ENCODE measurements around the gene PRR7.

PRR7 gene

GRCh38 chr5:177472460-177473442 lies 26.1 kb downstream of the PRR7 start:
- Histone ChIP-seq H3K4me3 (ENCODE audit: low read length) (peak overlapping the region; percentile 87), H4K5ac (ENCODE audit: low read length) (no peak overlapping the region), H2BK120ac (ENCODE audit: low read depth, low read length) (peak overlapping the region; percentile 23), H3K56ac (ENCODE audit: low read length) (peak overlapping the region; percentile 97), H4K8ac (ENCODE audit: low read depth, low read length) (peak overlapping the region; percentile 17), H3K23ac (ENCODE audit: low read length) (peak overlapping the region; percentile 59), H3K4ac (ENCODE audit: low read depth, low read length) (peak overlapping the region; percentile 98), H2BK5ac (ENCODE audit: low read length) (peak overlapping the region; percentile 66), H3K36me3 (ENCODE audit: control insufficient read depth, insufficient read depth, low read length) (no peaks in the 10 kb centered on the region), H3K27ac (ENCODE audit: low read depth, low read length) (peak overlapping the region; percentile 89), H3K18ac (ENCODE audit: low read length) (peak overlapping the region; percentile 94), H2AK5ac (ENCODE audit: low read length) (no peak overlapping the region), H3K27me3 (ENCODE audit: insufficient read depth, low read length, poor library complexity) (no peaks in the 10 kb centered on the region), H3K4me2 (ENCODE audit: low read length) (peak overlapping the region; percentile 72), H3K4me1 (ENCODE audit: control insufficient read depth, low read depth, low read length) (peaks cover 26% of the 10 kb centered on the region), H3K79me2 (ENCODE audit: control insufficient read depth, insufficient read depth, low read length) (peaks cover 45% of the 10 kb centered on the region), H2BK15ac (replicated peaks; ENCODE audit: low read depth) (no peak overlapping the region), H3K9ac (ENCODE audit: low read length) (peak overlapping the region; percentile 94), H3K79me1 (ENCODE audit: low read length) (peaks cover 24% of the 10 kb centered on the region)
- WGBS (ENCODE audit: extremely low coverage, insufficient coverage, low lambda C conversion rate): no CpG with 5 or more reads among the region's 93 CpGs
- DNase-seq: peak; percentile 56

DNA sequence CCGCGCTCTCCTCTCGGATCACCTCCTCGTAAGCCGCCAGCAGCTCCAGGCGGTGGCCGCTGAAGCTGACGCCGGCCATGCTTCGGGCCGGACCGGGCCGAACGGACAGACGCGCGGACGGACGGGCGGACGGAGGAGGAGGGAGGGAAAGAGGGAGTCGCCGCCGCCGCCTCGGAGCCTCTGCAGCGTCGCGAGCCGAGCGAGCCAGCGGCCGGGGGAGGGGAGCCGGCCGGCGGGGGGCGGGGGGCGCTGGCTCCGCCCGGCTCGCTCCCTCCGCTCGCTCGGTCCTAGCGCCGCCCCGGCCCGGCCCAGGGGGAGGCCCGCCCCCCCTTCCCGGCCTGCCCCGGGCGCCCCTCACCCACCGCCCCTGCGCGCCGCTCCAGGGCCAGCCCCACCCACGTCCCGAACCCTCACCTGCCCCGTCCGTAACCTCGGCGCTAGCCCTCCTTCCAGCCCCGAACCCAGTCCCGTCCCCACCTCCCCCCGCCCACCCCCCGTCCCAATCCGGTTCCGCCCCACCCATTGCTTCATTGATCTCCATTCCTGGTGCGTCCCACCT lies 26.9 kb downstream of the PRR7 start, which contains the start of gene DBN1:
DBN1 (minus strand) TSS at position 192 of the 559 bp plus-strand sequence; CDS start at position 79, 113 bp downstream.
- peaks cover 25% of the 10 kb centered on the region for H3K4me1 ChIP-seq (ENCODE audit: control insufficient read depth, low read depth, low read length)
- H3K9ac ChIP-seq (ENCODE audit: low read length): peak within 1 kb of the TSS; percentile 94
- H4K8ac ChIP-seq (ENCODE audit: low read depth, low read length): peak within 1 kb of the TSS; percentile 17

DNA sequence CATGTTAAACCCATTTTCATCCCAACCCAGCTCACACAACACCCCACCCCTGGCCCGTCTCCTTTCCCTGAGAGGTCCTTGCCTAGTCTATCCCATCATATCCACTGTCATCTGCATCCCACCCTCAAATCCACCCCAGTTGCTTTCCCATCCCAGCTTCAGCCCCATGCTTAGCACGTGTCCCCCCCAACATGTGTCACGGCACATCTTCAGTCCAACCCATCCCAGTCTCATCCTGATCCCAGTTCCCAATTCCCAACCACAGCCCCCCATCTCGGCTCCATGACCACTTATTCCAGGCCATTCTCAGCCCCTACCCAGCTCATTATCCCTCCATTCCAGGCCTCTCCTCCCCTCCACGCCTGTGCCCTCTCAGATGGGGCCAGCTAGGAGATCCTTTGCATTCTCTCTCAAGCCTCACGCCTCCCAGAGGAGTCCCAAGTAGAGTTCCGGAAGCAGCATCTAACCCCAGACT lies 27.4 kb downstream of the PRR7 start:
- H3K18ac ChIP-seq (ENCODE audit: low read length): no peak overlapping the region
- no peaks in the 10 kb centered on the region for H3K27me3 ChIP-seq (ENCODE audit: insufficient read depth, low read length, poor library complexity)
- H3K27ac ChIP-seq (ENCODE audit: low read depth, low read length): no peak overlapping the region
- peak overlapping the region; percentile 16 for H3K4me2 ChIP-seq (ENCODE audit: low read length)
- peaks cover 24% of the 10 kb centered on the region for H3K4me1 ChIP-seq (ENCODE audit: control insufficient read depth, low read depth, low read length)
- H4K5ac ChIP-seq (ENCODE audit: low read length): no peak overlapping the region
- H3K9ac ChIP-seq (ENCODE audit: low read length): peak overlapping the region; percentile 51
- WGBS (ENCODE audit: extremely low coverage, insufficient coverage, low lambda C conversion rate): no CpG with 5 or more reads among the region's 7 CpGs
- peaks cover 39% of the 10 kb centered on the region for H3K79me2 ChIP-seq (ENCODE audit: control insufficient read depth, insufficient read depth, low read length)
- H3K36me3 ChIP-seq (ENCODE audit: control insufficient read depth, insufficient read depth, low read length): no peaks in the 10 kb centered on the region
- DNase-seq: peak; percentile 58
- peak overlapping the region; percentile 1 for H2AK5ac ChIP-seq (ENCODE audit: low read length)
- H2BK5ac ChIP-seq (ENCODE audit: low read length): no peak overlapping the region
- peak overlapping the region; percentile 72 for H3K56ac ChIP-seq (ENCODE audit: low read length)
- no peak overlapping the region for H3K4ac ChIP-seq (ENCODE audit: low read depth, low read length)
- peaks cover 20% of the 10 kb centered on the region for H3K79me1 ChIP-seq (ENCODE audit: low read length)
- H2BK120ac ChIP-seq (ENCODE audit: low read depth, low read length): no peak overlapping the region
- H3K4me3 ChIP-seq (ENCODE audit: low read length): no peak overlapping the region
- H3K23ac ChIP-seq (ENCODE audit: low read length): peak overlapping the region; percentile 20
- H4K8ac ChIP-seq (ENCODE audit: low read depth, low read length): no peak overlapping the region
- H2BK15ac ChIP-seq (replicated peaks; ENCODE audit: low read depth): no peak overlapping the region

More for the DNA sequence above, 26.9 kb downstream of the PRR7 start, which contains the start of gene DBN1:
- Histone ChIP-seq H2AK5ac (ENCODE audit: low read length) (peak within 1 kb of the TSS; percentile 1), H3K23ac (ENCODE audit: low read length) (peak within 1 kb of the TSS; percentile 97), H2BK15ac (replicated peaks; ENCODE audit: low read depth) (no peak within 1 kb of the TSS), H3K79me1 (ENCODE audit: low read length) (peaks cover 23% of the 10 kb centered on the region), H3K36me3 (ENCODE audit: control insufficient read depth, insufficient read depth, low read length) (no peaks in the 10 kb centered on the region), H3K18ac (ENCODE audit: low read length) (peak within 1 kb of the TSS; percentile 94), H3K27ac (ENCODE audit: low read depth, low read length) (peak within 1 kb of the TSS; percentile 89), H3K79me2 (ENCODE audit: control insufficient read depth, insufficient read depth, low read length) (peaks cover 40% of the 10 kb centered on the region), H3K56ac (ENCODE audit: low read length) (peak within 1 kb of the TSS; percentile 97), H4K5ac (ENCODE audit: low read length) (no peak within 1 kb of the TSS), H3K27me3 (ENCODE audit: insufficient read depth, low read length, poor library complexity) (no peaks in the 10 kb centered on the region), H2BK120ac (ENCODE audit: low read depth, low read length) (peak within 1 kb of the TSS; percentile 23), H3K4me3 (ENCODE audit: low read length) (peak within 1 kb of the TSS; percentile 87), H2BK5ac (ENCODE audit: low read length) (peak within 1 kb of the TSS; percentile 66), H3K4ac (ENCODE audit: low read depth, low read length) (peak within 1 kb of the TSS; percentile 98), H3K4me2 (ENCODE audit: low read length) (peak within 1 kb of the TSS; percentile 72)
- DNase-seq: peak; percentile 76
- no CpG with 5 or more reads among the region's 69 CpGs for WGBS (ENCODE audit: extremely low coverage, insufficient coverage, low lambda C conversion rate)

GRCh38 chr5:177474846-177475562 lies 28.4 kb downstream of the PRR7 start:
- H2BK5ac ChIP-seq (ENCODE audit: low read length): no peak overlapping the region
- peak overlapping the region; percentile 89 for H2AK5ac ChIP-seq (ENCODE audit: low read length)
- H3K4me3 ChIP-seq (ENCODE audit: low read length): no peak overlapping the region
- peaks cover 29% of the 10 kb centered on the region for H3K79me2 ChIP-seq (ENCODE audit: control insufficient read depth, insufficient read depth, low read length)
- no peak overlapping the region for H3K23ac ChIP-seq (ENCODE audit: low read length)
- no peaks in the 10 kb centered on the region for H3K27me3 ChIP-seq (ENCODE audit: insufficient read depth, low read length, poor library complexity)
- H3K4me2 ChIP-seq (ENCODE audit: low read length): no peak overlapping the region
- no peak overlapping the region for H2BK15ac ChIP-seq (replicated peaks; ENCODE audit: low read depth)
- no peak overlapping the region for H3K27ac ChIP-seq (ENCODE audit: low read depth, low read length)
- H3K56ac ChIP-seq (ENCODE audit: low read length): peak overlapping the region; percentile 37
- no peak overlapping the region for H3K4ac ChIP-seq (ENCODE audit: low read depth, low read length)
- H3K18ac ChIP-seq (ENCODE audit: low read length): no peak overlapping the region
- H4K5ac ChIP-seq (ENCODE audit: low read length): no peak overlapping the region
- WGBS (ENCODE audit: extremely low coverage, insufficient coverage, low lambda C conversion rate): no CpG with 5 or more reads among the region's 4 CpGs
- no peak overlapping the region for H2BK120ac ChIP-seq (ENCODE audit: low read depth, low read length)
- H3K79me1 ChIP-seq (ENCODE audit: low read length): peaks cover 13% of the 10 kb centered on the region
- peaks cover 20% of the 10 kb centered on the region for H3K4me1 ChIP-seq (ENCODE audit: control insufficient read depth, low read depth, low read length)
- no peak overlapping the region for H4K8ac ChIP-seq (ENCODE audit: low read depth, low read length)
- DNase-seq: no peak
- no peaks in the 10 kb centered on the region for H3K36me3 ChIP-seq (ENCODE audit: control insufficient read depth, insufficient read depth, low read length)
- no peak overlapping the region for H3K9ac ChIP-seq (ENCODE audit: low read length)

GRCh38 chr5:177475563-177476427 lies 29.2 kb downstream of the PRR7 start:
- Histone ChIP-seq H2AK5ac (ENCODE audit: low read length) (no peak overlapping the region), H3K56ac (ENCODE audit: low read length) (no peak overlapping the region), H3K4me2 (ENCODE audit: low read length) (no peak overlapping the region), H3K27ac (ENCODE audit: low read depth, low read length) (no peak overlapping the region), H3K79me1 (ENCODE audit: low read length) (peaks cover 6% of the 10 kb centered on the region), H3K79me2 (ENCODE audit: control insufficient read depth, insufficient read depth, low read length) (peaks cover 21% of the 10 kb centered on the region), H2BK120ac (ENCODE audit: low read depth, low read length) (no peak overlapping the region), H3K4me3 (ENCODE audit: low read length) (no peak overlapping the region), H3K23ac (ENCODE audit: low read length) (no peak overlapping the region), H4K8ac (ENCODE audit: low read depth, low read length) (no peak overlapping the region), H3K18ac (ENCODE audit: low read length) (no peak overlapping the region), H2BK15ac (replicated peaks; ENCODE audit: low read depth) (no peak overlapping the region), H3K4me1 (ENCODE audit: control insufficient read depth, low read depth, low read length) (peaks cover 14% of the 10 kb centered on the region), H3K27me3 (ENCODE audit: insufficient read depth, low read length, poor library complexity) (no peaks in the 10 kb centered on the region), H3K9ac (ENCODE audit: low read length) (no peak overlapping the region), H2BK5ac (ENCODE audit: low read length) (no peak overlapping the region), H3K36me3 (ENCODE audit: control insufficient read depth, insufficient read depth, low read length) (no peaks in the 10 kb centered on the region), H4K5ac (ENCODE audit: low read length) (no peak overlapping the region), H3K4ac (ENCODE audit: low read depth, low read length) (no peak overlapping the region)
- WGBS (ENCODE audit: extremely low coverage, insufficient coverage, low lambda C conversion rate): no CpG with 5 or more reads among the region's 11 CpGs
- no peak for DNase-seq
